Prostate gland (tissue), 2 donors: ENCODE results near the gene SLC16A12. TPM values are rescaled to one million over a fixed set of nuclear protein-coding genes. Genes with fewer than 3 reads are reported as not detected.

ENCODE experiments used
- DNase-seq: peaks from one replicate; pipeline ENCODE4 v3.0.0-alpha.2; 2019; ENCODE audit warnings: low spot score
- H3K27ac ChIP-seq, 2 donors: fragments of 200-600 bp; sonication (generic); 2 replicates each; pipeline ENCODE4 v1.5.1; 2017 to 2019
- H3K27me3 ChIP-seq: fragments of 200-600 bp; sonication (generic); replicated peaks from 2 replicates; pipeline ENCODE4 v1.5.1; 2019; ENCODE audit not compliant: insufficient read depth
- H3K36me3 ChIP-seq, 2 donors: fragments of 200-600 bp; sonication (generic); 1 replicate in 1 of 2; 2 replicates in 1 of 2; pipeline versions ENCODE4 v1.5.1 to v1.8.1; 2017 to 2019
- H3K4me1 ChIP-seq: fragments of 200-600 bp; sonication (generic); replicated peaks from 2 replicates; pipeline ENCODE4 v1.5.1; 2019
- H3K4me3 ChIP-seq, 2 donors: fragments of 200-600 bp; sonication (generic); 2 replicates each; pipeline ENCODE4 v1.5.1; 2017 to 2019
- H3K9me3 ChIP-seq: fragments of 200-600 bp; sonication (generic); 2 replicates; pipeline ENCODE4 v1.5.1; 2017
- POLR2A ChIP-seq: fragments of 450-650 bp; IDR thresholded peaks from one replicate; pipeline ENCODE4 v1.6.1; 2016; ENCODE audit warnings: antibody characterized with exemption, mild to moderate bottlenecking
- POLR2AphosphoS5 ChIP-seq: sonication (generic); formaldehyde crosslinking; IDR thresholded peaks from one replicate; pipeline ENCODE4 v1.6.1; 2017; ENCODE audit warnings: antibody characterized with exemption
- WGBS: methylation state at CpG from one replicate; pipeline ENCODE4 v1.1.5; 2018; 5-methylcytosine and 5-hydroxymethylcytosine counted together
- intact Hi-C: fragments of 100-400 bp; cut with DNase I; formaldehyde crosslinking; loops from one replicate; pipeline ENCODE4 v1.14.2; 2022
- total RNA-seq, 2 donors: library from RNA; depleted of rRNA; stranded (reverse); fragments of >200 nt; gene quantifications; one replicate each; pipeline ENCODE4 v1.1.0, GENCODE V29; 2016
- TF ChIP-seq, protein P1 (sequence below), 4 experiments: fragments of 200-600 bp in 2 of 4; fragments of 450-650 bp in 2 of 4; sonication (generic) in 2 of 4; IDR thresholded peaks; 1 replicate in 3 of 4; 2 replicates in 1 of 4; pipeline ENCODE4 v1.5.1; 2016 to 2019; ENCODE audit warnings: antibody characterized with exemption in 4 of 4, mild to moderate bottlenecking in 2 of 4, moderate library complexity in 2 of 4

Gene SLC16A12
- total RNA-seq, 2 donors from 2014 or later = 0.09 to 4.4 TPM

DNA sequence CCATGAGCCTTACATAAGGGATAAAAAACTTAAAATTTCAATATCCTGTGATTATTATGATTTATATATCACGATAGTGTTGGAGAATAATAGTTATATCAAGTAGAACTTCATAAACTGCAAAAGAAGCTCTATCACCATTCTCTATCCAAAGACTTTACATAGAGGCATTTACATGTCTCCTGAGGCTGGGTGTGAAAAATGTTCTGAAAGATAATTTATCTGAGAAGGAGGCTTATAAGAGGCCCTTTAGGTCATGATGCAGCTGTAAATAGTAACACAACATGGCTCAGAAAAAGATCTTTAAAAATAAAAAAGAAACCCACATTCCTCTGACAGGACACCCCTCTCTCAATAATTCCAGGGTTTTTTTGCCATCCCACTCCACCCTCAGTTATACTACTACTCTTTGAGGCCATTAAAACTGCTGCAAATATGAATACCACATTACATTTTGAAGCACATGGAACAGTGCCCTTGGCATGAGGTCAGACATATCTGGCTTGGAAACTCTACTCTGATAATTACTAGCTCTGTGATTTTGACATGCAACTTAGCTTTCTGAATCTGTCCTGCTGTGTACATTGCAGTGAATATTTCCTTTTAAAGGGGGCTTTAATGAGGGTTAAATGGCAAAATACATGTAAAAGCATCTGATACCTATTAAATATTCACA lies 55.5 kb downstream of the SLC16A12 start:
- H3K27me3 ChIP-seq = no peaks in the 10 kb centered on the region
- 87% methylated on average over 1 of the region's 1 CpG for WGBS
- intact Hi-C loops = no loop called here
- no peak for DNase-seq
- no peaks in the 10 kb centered on the region for H3K4me1 ChIP-seq
- H3K36me3 ChIP-seq = no peaks in the 10 kb centered on the region
- H3K4me3 ChIP-seq = no peak overlapping the region
- H3K27ac ChIP-seq = peak overlapping the region in 1 of 2 donors; percentile 51
- no peaks in the 10 kb centered on the region for H3K9me3 ChIP-seq
- TF ChIP-seq, protein P1, sequence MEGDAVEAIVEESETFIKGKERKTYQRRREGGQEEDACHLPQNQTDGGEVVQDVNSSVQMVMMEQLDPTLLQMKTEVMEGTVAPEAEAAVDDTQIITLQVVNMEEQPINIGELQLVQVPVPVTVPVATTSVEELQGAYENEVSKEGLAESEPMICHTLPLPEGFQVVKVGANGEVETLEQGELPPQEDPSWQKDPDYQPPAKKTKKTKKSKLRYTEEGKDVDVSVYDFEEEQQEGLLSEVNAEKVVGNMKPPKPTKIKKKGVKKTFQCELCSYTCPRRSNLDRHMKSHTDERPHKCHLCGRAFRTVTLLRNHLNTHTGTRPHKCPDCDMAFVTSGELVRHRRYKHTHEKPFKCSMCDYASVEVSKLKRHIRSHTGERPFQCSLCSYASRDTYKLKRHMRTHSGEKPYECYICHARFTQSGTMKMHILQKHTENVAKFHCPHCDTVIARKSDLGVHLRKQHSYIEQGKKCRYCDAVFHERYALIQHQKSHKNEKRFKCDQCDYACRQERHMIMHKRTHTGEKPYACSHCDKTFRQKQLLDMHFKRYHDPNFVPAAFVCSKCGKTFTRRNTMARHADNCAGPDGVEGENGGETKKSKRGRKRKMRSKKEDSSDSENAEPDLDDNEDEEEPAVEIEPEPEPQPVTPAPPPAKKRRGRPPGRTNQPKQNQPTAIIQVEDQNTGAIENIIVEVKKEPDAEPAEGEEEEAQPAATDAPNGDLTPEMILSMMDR (IDR thresholded peaks at IDR 0.05) = no peak
- no peak for TF ChIP-seq POLR2AphosphoS5

DNA sequence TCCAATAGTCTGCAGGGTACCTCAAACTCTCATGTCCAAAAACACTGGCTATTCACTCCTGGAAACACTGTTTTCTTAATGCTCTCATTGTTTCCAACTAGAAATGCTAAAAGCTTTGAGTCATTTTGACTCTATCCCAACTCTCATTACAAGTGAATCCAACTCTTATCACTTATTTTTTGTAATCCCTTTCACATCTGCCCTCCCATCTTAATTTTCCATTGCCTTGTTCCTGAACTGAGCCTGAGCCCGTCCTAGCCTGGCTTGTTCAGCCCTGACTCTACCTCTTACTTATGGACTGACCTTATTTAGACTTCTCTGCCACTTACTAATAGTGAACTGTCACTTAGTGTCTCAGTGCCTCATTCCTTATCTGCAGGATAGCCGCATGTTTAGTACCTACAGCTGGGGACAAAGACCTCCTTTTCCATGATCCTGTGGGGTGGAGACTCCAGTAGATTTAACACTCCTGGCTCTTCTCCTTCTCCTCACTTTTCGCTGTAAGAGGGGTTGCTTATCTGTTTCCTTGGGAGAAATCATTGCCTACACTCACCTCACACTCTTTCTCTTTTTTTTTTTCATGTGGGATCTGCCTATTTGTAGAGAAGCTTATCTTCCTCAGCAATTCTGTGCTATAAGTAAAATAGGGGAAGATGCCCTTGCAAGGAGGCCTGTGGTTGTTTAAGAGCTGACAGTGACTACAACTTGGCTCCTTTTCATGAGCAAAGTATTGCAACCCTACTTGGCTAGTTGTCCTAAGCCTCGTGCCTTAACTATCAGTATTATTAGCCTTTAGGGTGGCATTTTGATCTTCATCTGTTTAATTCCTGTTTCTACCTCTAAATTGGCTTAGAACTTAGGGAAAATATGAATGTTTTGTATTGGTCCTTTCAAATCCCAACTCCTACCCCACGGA lies 56.4 kb downstream of the SLC16A12 start:
- H3K9me3 ChIP-seq = no peaks in the 10 kb centered on the region
- no peak for TF ChIP-seq POLR2AphosphoS5
- TF ChIP-seq POLR2A = no peak
- TF ChIP-seq, protein P1 (IDR thresholded peaks at IDR 0.05) = no peak
- H3K4me1 ChIP-seq = no peaks in the 10 kb centered on the region
- peak overlapping the region; percentile 21 to 51 for H3K27ac ChIP-seq
- intact Hi-C loops = no loop called here
- no peak for DNase-seq
- H3K27me3 ChIP-seq = no peaks in the 10 kb centered on the region
- H3K36me3 ChIP-seq = no peaks in the 10 kb centered on the region
- no peak overlapping the region for H3K4me3 ChIP-seq
- 72% methylated on average over 5 of the region's 5 CpGs for WGBS

DNA sequence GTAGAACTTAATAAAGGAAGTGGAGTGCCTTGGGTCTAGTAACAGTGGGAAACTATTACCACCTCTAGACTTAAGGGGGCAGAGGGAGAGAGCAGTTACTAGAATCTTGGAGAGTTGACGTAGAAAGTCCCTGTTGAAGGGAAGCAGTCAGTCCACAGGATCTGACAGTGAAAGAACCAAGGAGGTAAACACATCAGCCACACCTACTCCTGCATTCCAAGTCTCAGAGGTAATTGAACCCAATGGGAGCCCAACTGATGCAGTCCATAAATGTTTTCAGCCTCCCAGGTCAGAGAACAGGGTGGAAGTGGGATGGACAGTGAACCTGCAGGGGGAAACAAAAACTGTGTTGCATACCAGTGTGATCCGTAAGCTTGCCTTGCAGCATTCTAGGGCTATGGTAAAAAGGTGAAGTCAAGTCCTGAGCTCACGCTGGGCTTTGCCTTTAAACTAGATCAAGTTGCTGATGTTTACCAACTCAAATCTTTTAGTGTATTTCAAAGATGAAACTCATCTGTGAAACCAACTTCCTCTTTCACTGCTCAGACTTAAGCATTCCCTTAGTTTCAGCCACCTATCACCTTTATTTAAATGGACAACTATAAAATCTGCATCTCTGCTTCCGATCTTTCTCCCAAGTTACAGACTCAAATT lies 57.2 kb downstream of the SLC16A12 start:
- TF ChIP-seq, protein P1 (IDR thresholded peaks at IDR 0.05) = no peak
- TF ChIP-seq POLR2AphosphoS5 = no peak
- no peak for TF ChIP-seq POLR2A

DNA sequence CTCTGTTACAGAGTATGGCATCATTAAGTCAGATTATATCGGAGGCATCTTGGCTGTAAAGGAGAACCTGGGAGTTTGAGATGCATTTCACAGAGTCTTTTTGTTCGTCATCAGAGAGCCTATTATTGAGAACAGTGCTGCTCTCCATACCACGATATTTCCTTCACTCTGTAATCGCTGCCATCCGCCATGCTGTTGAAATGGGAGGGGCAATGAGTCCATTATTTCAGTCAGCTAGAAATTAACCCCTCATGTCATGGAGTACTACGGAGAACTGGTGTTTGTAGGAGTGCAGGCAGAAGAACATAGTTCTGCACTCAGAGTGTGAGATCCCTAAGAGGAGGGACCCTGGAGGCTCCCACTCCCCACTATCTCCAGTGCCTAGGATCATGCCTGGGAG lies 59.2 kb downstream of the SLC16A12 start:
- H3K36me3 ChIP-seq = no peaks in the 10 kb centered on the region
- no peaks in the 10 kb centered on the region for H3K4me1 ChIP-seq
- 59% methylated on average over 6 of the region's 6 CpGs for WGBS
- TF ChIP-seq POLR2A (no peak), POLR2AphosphoS5 (no peak)
- TF ChIP-seq, protein P1 (IDR thresholded peaks at IDR 0.05) = no peak
- no peaks in the 10 kb centered on the region for H3K27me3 ChIP-seq
- DNase-seq = no peak
- peak overlapping the region; percentile 52 to 53 for H3K27ac ChIP-seq
- intact Hi-C loops = no loop called here
- no peaks in the 10 kb centered on the region for H3K9me3 ChIP-seq
- no peak overlapping the region for H3K4me3 ChIP-seq

More for the DNA sequence above, 57.2 kb downstream of the SLC16A12 start:
- WGBS = 72% methylated on average over 4 of the region's 4 CpGs
- no peak overlapping the region for H3K4me3 ChIP-seq
- H3K27me3 ChIP-seq = no peaks in the 10 kb centered on the region
- H3K9me3 ChIP-seq = no peaks in the 10 kb centered on the region
- peak overlapping the region; percentile 21 to 51 for H3K27ac ChIP-seq
- H3K36me3 ChIP-seq = no peaks in the 10 kb centered on the region
- H3K4me1 ChIP-seq = no peaks in the 10 kb centered on the region
- DNase-seq = no peak
- intact Hi-C loops = no loop called here
